GM12878 (cell line): Measurements from ENCODE around the gene FNDC8. TPM values are rescaled to one million over a fixed set of nuclear protein-coding genes. Genes with fewer than 3 reads are reported as not detected.
A peak's percentile ranks its signal among the peaks of the same experiment; 100 is the strongest.

ENCODE experiments used
- BRCA1 ChIP-seq: IDR thresholded peaks from 2 replicates; pipeline ENCODE4 v1.6.1; 2011; ENCODE audit warnings: low read depth, low read length, improper control_type of control experiment
- EED ChIP-seq: sonication (generic); IDR thresholded peaks from 2 replicates; pipeline ENCODE4 v1.6.1; 2016; ENCODE audit warnings: antibody characterized with exemption, low read depth
- IKZF2 ChIP-seq, 2 experiments: fragments of 450-650 bp; IDR thresholded peaks; 2 replicates each; pipeline ENCODE4 v1.6.1; 2017; ENCODE audit warnings: mild to moderate bottlenecking in 2 of 2, moderate library complexity in 2 of 2
- JUNB ChIP-seq: IDR thresholded peaks from 2 replicates; pipeline ENCODE4 v1.6.1; 2016; ENCODE audit warnings: antibody characterized with exemption, mild to moderate bottlenecking
- MYB ChIP-seq: fragments of 150-350 bp; IDR thresholded peaks from 2 replicates; pipeline ENCODE4 v1.6.1; 2014; ENCODE audit warnings: mild to moderate bottlenecking, low read depth, low read length, borderline replicate concordance
- PML ChIP-seq: IDR thresholded peaks from 2 replicates; pipeline ENCODE4 v1.6.1; 2012; ENCODE audit warnings: low read length, inconsistent platforms
- STAT3 ChIP-seq: IDR thresholded peaks from 2 replicates; pipeline ENCODE4 v1.6.1; 2011; ENCODE audit warnings: low read depth, low read length, improper control_type of control experiment
- ZNF24 ChIP-seq: fragments of 450-650 bp; IDR thresholded peaks from 2 replicates; pipeline ENCODE4 v1.6.1; 2017; ENCODE audit warnings: antibody characterized with exemption, mild to moderate bottlenecking
- ZNF622 ChIP-seq: fragments of 450-650 bp; IDR thresholded peaks from 2 replicates; pipeline ENCODE4 v1.6.1; 2017; ENCODE audit warnings: mild to moderate bottlenecking, inconsistent platforms
- polyA plus RNA-seq, 11 experiments: library from polyadenylated mRNA; depleted of rRNA in 4 of 11; unstranded in 6 of 11; stranded (reverse) in 5 of 11; fragments of >200 nt; fragmentation: Nextera tagmentation in 4 of 11; fragmentation: Illumina TruSeq in 1 of 11; extraction: Ambion mirVana in 4 of 11; extraction: Trizol in 1 of 11; gene quantifications; 1 replicate in 1 of 11; 2 replicates in 10 of 11; pipeline versions ENCODE4 v1.2.1 to v1.2.3, GENCODE V29; 2011 to 2016; ENCODE audit warnings: inconsistent platforms in 2 of 11, missing spikeins in 2 of 11, low read depth in 1 of 11
- total RNA-seq, 4 experiments: library from RNA; depleted of rRNA in 3 of 4; stranded (reverse); fragments of >200 nt in 3 of 4; fragmentation: Illumina TruSeq in 1 of 4; extraction: Trizol in 1 of 4; gene quantifications; 2 replicates each; pipeline versions ENCODE4 v1.2.1 to v1.2.3, GENCODE V29; 2013 to 2021
- TF ChIP-seq, protein P1 (sequence below): fragments of 450-650 bp; IDR thresholded peaks from 2 replicates; pipeline ENCODE4 v1.6.1; 2018; ENCODE audit warnings: borderline replicate concordance, mild to moderate bottlenecking; ENCODE audit not compliant: partially characterized antibody

Gene FNDC8
- total and polyA plus RNA-seq, 10 of the 15 experiments (the other 5 are each of a cell fraction or from before 2014, with no cell fraction given): 0.06 to 0.15 (median 0.11) TPM; not detected in 7

- TF ChIP-seq, protein P1, sequence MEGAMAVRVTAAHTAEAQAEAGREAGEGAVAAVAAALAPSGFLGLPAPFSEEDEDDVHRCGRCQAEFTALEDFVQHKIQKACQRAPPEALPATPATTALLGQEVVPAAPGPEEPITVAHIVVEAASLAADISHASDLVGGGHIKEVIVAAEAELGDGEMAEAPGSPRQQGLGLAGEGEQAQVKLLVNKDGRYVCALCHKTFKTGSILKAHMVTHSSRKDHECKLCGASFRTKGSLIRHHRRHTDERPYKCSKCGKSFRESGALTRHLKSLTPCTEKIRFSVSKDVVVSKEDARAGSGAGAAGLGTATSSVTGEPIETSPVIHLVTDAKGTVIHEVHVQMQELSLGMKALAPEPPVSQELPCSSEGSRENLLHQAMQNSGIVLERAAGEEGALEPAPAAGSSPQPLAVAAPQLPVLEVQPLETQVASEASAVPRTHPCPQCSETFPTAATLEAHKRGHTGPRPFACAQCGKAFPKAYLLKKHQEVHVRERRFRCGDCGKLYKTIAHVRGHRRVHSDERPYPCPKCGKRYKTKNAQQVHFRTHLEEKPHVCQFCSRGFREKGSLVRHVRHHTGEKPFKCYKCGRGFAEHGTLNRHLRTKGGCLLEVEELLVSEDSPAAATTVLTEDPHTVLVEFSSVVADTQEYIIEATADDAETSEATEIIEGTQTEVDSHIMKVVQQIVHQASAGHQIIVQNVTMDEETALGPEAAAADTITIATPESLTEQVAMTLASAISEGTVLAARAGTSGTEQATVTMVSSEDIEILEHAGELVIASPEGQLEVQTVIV: no peak
- TF ChIP-seq IKZF2 (IDR thresholded peaks at IDR 0.05) (peak; percentile 13 to 29; a peak in 2 of 4 replicates), STAT3 (no peak), PML (no peak), ZNF24 (0 out of 2 replicates have a peak, but pooled peaks have one; percentile 29), JUNB (no peak), ZNF622 (no peak), EED (no peak), BRCA1 (no peak), MYB (no peak)
Observed at GRCh38 chr17:35074711-35075707, 46.4 kb upstream of the FNDC8 start (continued).
